GM12874 (cell line): ENCODE data around the gene CMIP.
A peak's percentile ranks its signal among the peaks of the same experiment; 100 is the strongest.

Experiments
- CTCF ChIP-seq: IDR thresholded peaks from 2 replicates; pipeline ENCODE4 v1.5.1; 2011; ENCODE audit warnings: low read depth, mild to moderate bottlenecking, control low read depth, low read length, moderate library complexity; ENCODE audit not compliant: insufficient read depth

Gene CMIP

GRCh38 chr16:81734632-81735434 is 290.2 kb downstream of the CMIP start:
- no peak for TF ChIP-seq CTCF

GRCh38 chr16:81737885-81738536 is 293.4 kb downstream of the CMIP start:
- peak; percentile 86 for TF ChIP-seq CTCF

- TF ChIP-seq CTCF, result no peak
Observed at GRCh38 chr16:81738783-81739496, 294.3 kb downstream of the CMIP start.

- TF ChIP-seq CTCF, result no peak
Observed at GRCh38 chr16:81739503-81739902, 294.9 kb downstream of the CMIP start.

GRCh38 chr16:81740169-81740568 is 295.6 kb downstream of the CMIP start:
- no peak for TF ChIP-seq CTCF

- no peak for TF ChIP-seq CTCF
Observed at GRCh38 chr16:81744385-81744784, 299.8 kb downstream of the CMIP start.

- TF ChIP-seq CTCF, result no peak
Observed at GRCh38 chr16:81744911-81745310, 300.3 kb downstream of the CMIP start.
